Measurements from ENCODE around the gene FGF14.

The FGF14 gene

GRCh38 chr13:102395174-102395573 lies 6.7 kb downstream of the FGF14 start (continued):
- TF ChIP-seq ZNF23 (tag by site-specific recombination; IDR thresholded peaks at IDR 0.05; ENCODE audit: borderline replicate concordance), result no peak
- TF ChIP-seq ZNF211 (tag by site-specific recombination; IDR thresholded peaks at IDR 0.05; ENCODE audit: low read depth), result no peak
- TF ChIP-seq ZNF202 (tag by site-specific recombination; IDR thresholded peaks at IDR 0.05; ENCODE audit: borderline replicate concordance), result no peak
- no peak for TF ChIP-seq AEBP2 (tag by site-specific recombination; IDR thresholded peaks at IDR 0.05; ENCODE audit: borderline replicate concordance)
- no peak for TF ChIP-seq ZNF510 (tag by site-specific recombination; IDR thresholded peaks at IDR 0.05; ENCODE audit: insufficient replicate concordance)
- no peak for TF ChIP-seq ZNF394 (tag by site-specific recombination; IDR thresholded peaks at IDR 0.05; ENCODE audit: borderline replicate concordance)
- no peak for TF ChIP-seq SCRT2 (tag by site-specific recombination; IDR thresholded peaks at IDR 0.05)
- no peak for TF ChIP-seq ZNF157 (tag by site-specific recombination; IDR thresholded peaks at IDR 0.05)
- TF ChIP-seq ZNF302 (tag by site-specific recombination; IDR thresholded peaks at IDR 0.05; ENCODE audit: low read depth), result no peak
- no peak for TF ChIP-seq ZNF558 (tag by site-specific recombination; IDR thresholded peaks at IDR 0.05)

GRCh38 chr13:102394158-102395053 lies 7.4 kb downstream of the FGF14 start:
- Histone ChIP-seq H3K4me1 (ENCODE audit: control insufficient read depth, insufficient read depth, low read length) (0 out of 2 replicates have a peak, but pooled peaks cover 3% of the 10 kb centered on the region), H3K4me3 (ENCODE audit: low read depth, low read length) (peak overlapping the region; percentile 71), H3K27ac (ENCODE audit: extremely low read depth, low read depth, low read length) (peak overlapping the region; percentile 47; the same call in 1 of the 2 replicates), H3K36me3 (ENCODE audit: control insufficient read depth in 2 of 2, insufficient read depth in 1 of 2, low read length in 2 of 2) (no peaks in the 10 kb centered on the region), H3K9me3 (ENCODE audit: control insufficient read depth, insufficient read depth, low read depth, low read length) (no peaks in the 10 kb centered on the region)
- CTCF ChIA-PET, result interaction anchor here (0.5 to 1.3 kb wide), 4 partner anchors 161 to 312 kb away, joined by 3 read pairs; no protein-coding TSS in a partner anchor
- POLR2A ChIA-PET, result interaction anchor here (0.6 kb wide), 1 partner anchor 9 kb away, joined by 3 read pairs; no protein-coding TSS in a partner anchor
- peak; percentile 37; the same call in 1 of the 2 replicates for TF ChIP-seq PATZ1 (tag by site-specific recombination; IDR thresholded peaks at IDR 0.05)
- TF ChIP-seq ZIC2 (tag by site-specific recombination; IDR thresholded peaks at IDR 0.05), result 0 out of 2 replicates have a peak, but pooled peaks have one; percentile 30
- peak; percentile 83 for TF ChIP-seq ZNF335 (tag by site-specific recombination; conservative IDR thresholded peaks at IDR 0.05)
- TF ChIP-seq SCRT1 (tag by site-specific recombination; IDR thresholded peaks at IDR 0.05; ENCODE audit: borderline replicate concordance), result peak; percentile 41; the same call in 1 of the 2 replicates
- TF ChIP-seq ZBTB20 (tag by site-specific recombination; IDR thresholded peaks at IDR 0.05), result peak; percentile 18; the same call in 1 of the 2 replicates
- TF ChIP-seq SCRT2 (tag by site-specific recombination; IDR thresholded peaks at IDR 0.05), result peak; percentile 100
- 0 out of 2 replicates have a peak, but pooled peaks have one; percentile 37 for TF ChIP-seq REST (tag by site-specific recombination; IDR thresholded peaks at IDR 0.05)
- peak; percentile 26; the same call in 1 of the 2 replicates for TF ChIP-seq SP2 (tag by site-specific recombination; IDR thresholded peaks at IDR 0.05)
- no peak for TF ChIP-seq ZNF148 (tag by site-specific recombination; IDR thresholded peaks at IDR 0.05; ENCODE audit: borderline replicate concordance)
- TF ChIP-seq YY1 (tag by site-specific recombination; IDR thresholded peaks at IDR 0.05), result peak; percentile 47; the same call in 1 of the 2 replicates
- 0 out of 2 replicates have a peak, but pooled peaks have one; percentile 19 for TF ChIP-seq ZNF423 (tag by site-specific recombination; IDR thresholded peaks at IDR 0.05)
- no peak for TF ChIP-seq ZNF624 (tag by site-specific recombination; IDR thresholded peaks at IDR 0.05)
- peak; percentile 56; the same call in 1 of the 2 replicates for TF ChIP-seq ZBTB48 (tag by site-specific recombination; IDR thresholded peaks at IDR 0.05)
- TF ChIP-seq ZNF239 (tag by site-specific recombination; IDR thresholded peaks at IDR 0.05), result no peak
- TF ChIP-seq ZNF488 (tag by site-specific recombination; IDR thresholded peaks at IDR 0.05), result no peak
